Large intestine (tissue), 3 donors: ENCODE measurements around the gene TRAPPC4. TPM values are rescaled to one million over a fixed set of nuclear protein-coding genes. Genes with fewer than 3 reads are reported as not detected.

Experiments used
- DNase-seq, 2 donors: peaks; one replicate each; pipeline versions ENCODE4 v3.0.0 to v3.0.0-alpha.2; 2013
- H3K27ac ChIP-seq: one replicate; pipeline ENCODE4 v1.5.1; 2013; ENCODE audit warnings: low read length
- H3K27me3 ChIP-seq: 2 replicates; pipeline ENCODE4 v1.6.1; 2013; ENCODE audit warnings: low read length; ENCODE audit not compliant: control insufficient read depth, insufficient read depth
- H3K36me3 ChIP-seq: 2 replicates; pipeline ENCODE4 v1.6.1; 2013; ENCODE audit warnings: low read length; ENCODE audit not compliant: control insufficient read depth, insufficient read depth
- H3K4me1 ChIP-seq: one replicate; pipeline ENCODE4 v1.6.1; 2013; ENCODE audit warnings: low read length; ENCODE audit not compliant: control insufficient read depth, insufficient read depth
- H3K4me3 ChIP-seq: one replicate; pipeline ENCODE4 v1.5.1; 2013; ENCODE audit warnings: low read length
- H3K9me3 ChIP-seq: one replicate; pipeline ENCODE4 v1.6.1; 2013; ENCODE audit warnings: mild to moderate bottlenecking, low read depth, low read length, moderate library complexity; ENCODE audit not compliant: control insufficient read depth
- WGBS: methylation state at CpG from one replicate; pipeline ENCODE4 v1.1.5; 2013; ENCODE audit warnings: low lambda C conversion rate; ENCODE audit not compliant: insufficient coverage; 5-methylcytosine and 5-hydroxymethylcytosine counted together
- polyA plus RNA-seq: library from polyadenylated mRNA; unstranded; fragments of 120-200 nt; gene quantifications from one replicate; pipeline ENCODE4 v1.2.1, GENCODE V29; 2013

Gene TRAPPC4
- polyA plus RNA-seq, 1 donor = 87.9 TPM

- Histone ChIP-seq H3K4me3 (no peak overlapping the region), H3K27ac (no peak overlapping the region), H3K27me3 (no peaks in the 10 kb centered on the region), H3K4me1 (no peaks in the 10 kb centered on the region), H3K9me3 (no peaks in the 10 kb centered on the region), H3K36me3 (no peaks in the 10 kb centered on the region)
- no CpG with 5 or more reads among the region's 3 CpGs for WGBS
- DNase-seq = no peak
These were observed 42.7 kb downstream of the TRAPPC4 start for GRCh38 chr11:119061256-119061655.

- Histone ChIP-seq H3K27ac (no peak overlapping the region), H3K4me1 (peaks cover 4% of the 10 kb centered on the region), H3K36me3 (no peaks in the 10 kb centered on the region), H3K27me3 (no peaks in the 10 kb centered on the region), H3K9me3 (no peaks in the 10 kb centered on the region), H3K4me3 (no peak overlapping the region)
- no CpG with 5 or more reads among the region's 5 CpGs for WGBS
- no peak for DNase-seq
These were observed 44.2 kb downstream of the TRAPPC4 start for GRCh38 chr11:119062779-119063178.

- H3K27me3 ChIP-seq = no peaks in the 10 kb centered on the region
- H3K4me3 ChIP-seq = no peak overlapping the region
- H3K9me3 ChIP-seq = no peaks in the 10 kb centered on the region
- peaks cover 4% of the 10 kb centered on the region for H3K4me1 ChIP-seq
- no CpG with 5 or more reads among the region's 4 CpGs for WGBS
- DNase-seq = peak in 1 of 2 donors; percentile 15
- no peak overlapping the region for H3K27ac ChIP-seq
- H3K36me3 ChIP-seq = peaks cover 4% of the 10 kb centered on the region
These were observed 46.8 kb downstream of the TRAPPC4 start for GRCh38 chr11:119065369-119065768.

GRCh38 chr11:119067371-119068222, 49.0 kb downstream of the TRAPPC4 start, which contains the start of gene VPS11:
TSS of gene VPS11 (plus strand) at chr11:119067818. CDS start at chr11:119067824, 6 bp downstream.
- no CpG with 5 or more reads among the region's 49 CpGs for WGBS
- H3K4me3 ChIP-seq = peak within 1 kb of the TSS; percentile 69
- DNase-seq = peak; percentile 97
- peaks cover 16% of the 10 kb centered on the region for H3K36me3 ChIP-seq
- peak within 1 kb of the TSS; percentile 65 for H3K27ac ChIP-seq
- H3K27me3 ChIP-seq = no peaks in the 10 kb centered on the region
- peaks cover 4% of the 10 kb centered on the region for H3K4me1 ChIP-seq
- no peaks in the 10 kb centered on the region for H3K9me3 ChIP-seq

Other genes starting within 250 kb of the TRAPPC4 start
- 71.9 TPM for gene DDX6, start 227.6 kb upstream of the TRAPPC4 start, polyA plus RNA-seq
- gene CXCR5, start 134.9 kb upstream of the TRAPPC4 start, polyA plus RNA-seq = 0.07 TPM
- gene BCL9L, start 92.8 kb upstream of the TRAPPC4 start, polyA plus RNA-seq = 28.4 TPM
- gene UPK2, start 62.5 kb upstream of the TRAPPC4 start, polyA plus RNA-seq = 0.10 TPM
- gene FOXR1, start 47.0 kb upstream of the TRAPPC4 start, polyA plus RNA-seq = 0.04 TPM
- 35.0 TPM for gene CENATAC, start 20.6 kb upstream of the TRAPPC4 start, polyA plus RNA-seq
- gene RPS25, start 423 bp upstream of the TRAPPC4 start, polyA plus RNA-seq = 1,295 TPM
- gene SLC37A4, start 12.1 kb downstream of the TRAPPC4 start, polyA plus RNA-seq = 192 TPM
- 83.1 TPM for gene HYOU1, start 38.4 kb downstream of the TRAPPC4 start, polyA plus RNA-seq
- 50.4 TPM for gene VPS11, start 49.1 kb downstream of the TRAPPC4 start, polyA plus RNA-seq
- 25.3 TPM for gene HMBS, start 66.1 kb downstream of the TRAPPC4 start, polyA plus RNA-seq
- 51.1 TPM for gene DPAGT1, start 83.1 kb downstream of the TRAPPC4 start, polyA plus RNA-seq
- gene C2CD2L, start 88.6 kb downstream of the TRAPPC4 start, polyA plus RNA-seq = 18.1 TPM
- gene HINFP, start 102.8 kb downstream of the TRAPPC4 start, polyA plus RNA-seq = 40.2 TPM
- 1.2 TPM for gene ABCG4, start 130.3 kb downstream of the TRAPPC4 start, polyA plus RNA-seq
- gene NLRX1, start 150.0 kb downstream of the TRAPPC4 start, polyA plus RNA-seq = 10.4 TPM
- 64.1 TPM for gene NHERF4, start 166.7 kb downstream of the TRAPPC4 start, polyA plus RNA-seq
- 12.7 TPM for gene CBL, start 187.6 kb downstream of the TRAPPC4 start, polyA plus RNA-seq